ENCODE results near the gene NPR1. TPM values are rescaled to one million over a fixed set of nuclear protein-coding genes. Genes with fewer than 3 reads are reported as not detected.

NPR1 gene
- total and polyA plus RNA-seq, 2 of the 4 experiments (the other 2 are of a cell fraction): 0.02 TPM; not detected in 1

DNA sequence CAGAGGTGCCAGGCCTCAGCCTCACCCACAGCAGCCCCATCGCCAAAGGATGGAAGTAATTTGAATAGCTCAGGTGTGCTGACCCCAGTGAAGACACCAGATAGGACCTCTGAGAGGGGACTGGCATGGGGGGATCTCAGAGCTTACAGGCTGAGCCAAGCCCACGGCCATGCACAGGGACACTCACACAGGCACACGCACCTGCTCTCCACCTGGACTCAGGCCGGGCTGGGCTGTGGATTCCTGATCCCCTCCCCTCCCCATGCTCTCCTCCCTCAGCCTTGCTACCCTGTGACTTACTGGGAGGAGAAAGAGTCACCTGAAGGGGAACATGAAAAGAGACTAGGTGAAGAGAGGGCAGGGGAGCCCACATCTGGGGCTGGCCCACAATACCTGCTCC is 15.0 kb downstream of the NPR1 start:
- H4K20me1 ChIP-seq (ENCODE audit: insufficient read depth, low read length): no peaks in the 10 kb centered on the region; the same call in 1 of the 2 replicates
- no peak overlapping the region for H3K27ac ChIP-seq (ENCODE audit: insufficient read depth, low read length)
- no peak overlapping the region for H3K9ac ChIP-seq (ENCODE audit: low read depth, low read length)
- dilution Hi-C loops (cut with HindIII; ENCODE audit: low sequenced_read_pairs, unreplicated experiment) (no loop called here), in situ Hi-C loops (cut with MboI; ENCODE audit: low sequenced_read_pairs) (no loop called here), intact Hi-C loops (cut with micrococcal nuclease) (no loop called here)
- no peak overlapping the region for H2AFZ ChIP-seq (replicated peaks; ENCODE audit: low read length, poor library complexity)
- no peak overlapping the region for H3K4me3 ChIP-seq (ENCODE audit: insufficient read depth, low read depth, low read length)
- no peak overlapping the region for H3K4me2 ChIP-seq (ENCODE audit: low read depth, low read length)
- H3K4ac ChIP-seq (ENCODE audit: low read depth, low read length): no peak overlapping the region
- POLR2A ChIA-PET (ENCODE audit: unreplicated experiment): no interaction called here
- CTCF ChIA-PET: interaction anchor here (0.6 kb wide), 1 partner anchor 134 kb away, joined by 3 read pairs; no protein-coding TSS in a partner anchor
- H3K27me3 ChIP-seq (ENCODE audit: control insufficient read depth, insufficient read depth, low read length): peaks cover 18% of the 10 kb centered on the region
- peaks cover 2% of the 10 kb centered on the region for H3K4me1 ChIP-seq (ENCODE audit: control insufficient read depth, insufficient read depth, low read length)
- no peak for DNase-seq
- H2BK20ac ChIP-seq (ENCODE audit: low read depth, low read length): no peak overlapping the region
- no CpG with 5 or more reads among the region's 4 CpGs for WGBS, 2 experiments (ENCODE audit: extremely low coverage in 2 of 2, insufficient read length in 1 of 2)
- no peak overlapping the region for H2AK5ac ChIP-seq (ENCODE audit: low read depth, low read length)
- H2AK9ac ChIP-seq (replicated peaks; ENCODE audit: low read depth, low read length, poor library complexity): no peak overlapping the region
- H2BK5ac ChIP-seq (ENCODE audit: low read depth, low read length, poor library complexity, severe bottlenecking): no peak overlapping the region
- no peak overlapping the region for H4K91ac ChIP-seq (ENCODE audit: insufficient read depth, low read depth, low read length)
- TF ChIP-seq CEBPB (IDR thresholded peaks at IDR 0.05; ENCODE audit: low read depth, low read length): no peak
- TF ChIP-seq SMC3 (IDR thresholded peaks at IDR 0.05; ENCODE audit: low read depth, low read length): no peak
- no peak for TF ChIP-seq MXI1 (IDR thresholded peaks at IDR 0.05; ENCODE audit: borderline replicate concordance, low read depth, low read length)
- TF ChIP-seq NFE2L2 (IDR thresholded peaks at IDR 0.05; ENCODE audit: low read depth, low read length): no peak
- no peak for TF ChIP-seq BHLHE40 (IDR thresholded peaks at IDR 0.05; ENCODE audit: low read depth, low read length)
- no peak for TF ChIP-seq FOS (IDR thresholded peaks at IDR 0.05; ENCODE audit: low read depth, low read length)
- TF ChIP-seq, protein P1, sequence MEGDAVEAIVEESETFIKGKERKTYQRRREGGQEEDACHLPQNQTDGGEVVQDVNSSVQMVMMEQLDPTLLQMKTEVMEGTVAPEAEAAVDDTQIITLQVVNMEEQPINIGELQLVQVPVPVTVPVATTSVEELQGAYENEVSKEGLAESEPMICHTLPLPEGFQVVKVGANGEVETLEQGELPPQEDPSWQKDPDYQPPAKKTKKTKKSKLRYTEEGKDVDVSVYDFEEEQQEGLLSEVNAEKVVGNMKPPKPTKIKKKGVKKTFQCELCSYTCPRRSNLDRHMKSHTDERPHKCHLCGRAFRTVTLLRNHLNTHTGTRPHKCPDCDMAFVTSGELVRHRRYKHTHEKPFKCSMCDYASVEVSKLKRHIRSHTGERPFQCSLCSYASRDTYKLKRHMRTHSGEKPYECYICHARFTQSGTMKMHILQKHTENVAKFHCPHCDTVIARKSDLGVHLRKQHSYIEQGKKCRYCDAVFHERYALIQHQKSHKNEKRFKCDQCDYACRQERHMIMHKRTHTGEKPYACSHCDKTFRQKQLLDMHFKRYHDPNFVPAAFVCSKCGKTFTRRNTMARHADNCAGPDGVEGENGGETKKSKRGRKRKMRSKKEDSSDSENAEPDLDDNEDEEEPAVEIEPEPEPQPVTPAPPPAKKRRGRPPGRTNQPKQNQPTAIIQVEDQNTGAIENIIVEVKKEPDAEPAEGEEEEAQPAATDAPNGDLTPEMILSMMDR (conservative IDR thresholded peaks at IDR 0.05; ENCODE audit: low read depth, low read length): no peak
- TF ChIP-seq MAZ (IDR thresholded peaks at IDR 0.05; ENCODE audit: borderline replicate concordance, low read depth, low read length): no peak
- TF ChIP-seq, protein P2, sequence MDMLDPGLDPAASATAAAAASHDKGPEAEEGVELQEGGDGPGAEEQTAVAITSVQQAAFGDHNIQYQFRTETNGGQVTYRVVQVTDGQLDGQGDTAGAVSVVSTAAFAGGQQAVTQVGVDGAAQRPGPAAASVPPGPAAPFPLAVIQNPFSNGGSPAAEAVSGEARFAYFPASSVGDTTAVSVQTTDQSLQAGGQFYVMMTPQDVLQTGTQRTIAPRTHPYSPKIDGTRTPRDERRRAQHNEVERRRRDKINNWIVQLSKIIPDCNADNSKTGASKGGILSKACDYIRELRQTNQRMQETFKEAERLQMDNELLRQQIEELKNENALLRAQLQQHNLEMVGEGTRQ (IDR thresholded peaks at IDR 0.05; ENCODE audit: low read depth, low read length): no peak
- TF ChIP-seq CHD1 (IDR thresholded peaks at IDR 0.05; ENCODE audit: low read depth, low read length): no peak
- TF ChIP-seq, protein P3, sequence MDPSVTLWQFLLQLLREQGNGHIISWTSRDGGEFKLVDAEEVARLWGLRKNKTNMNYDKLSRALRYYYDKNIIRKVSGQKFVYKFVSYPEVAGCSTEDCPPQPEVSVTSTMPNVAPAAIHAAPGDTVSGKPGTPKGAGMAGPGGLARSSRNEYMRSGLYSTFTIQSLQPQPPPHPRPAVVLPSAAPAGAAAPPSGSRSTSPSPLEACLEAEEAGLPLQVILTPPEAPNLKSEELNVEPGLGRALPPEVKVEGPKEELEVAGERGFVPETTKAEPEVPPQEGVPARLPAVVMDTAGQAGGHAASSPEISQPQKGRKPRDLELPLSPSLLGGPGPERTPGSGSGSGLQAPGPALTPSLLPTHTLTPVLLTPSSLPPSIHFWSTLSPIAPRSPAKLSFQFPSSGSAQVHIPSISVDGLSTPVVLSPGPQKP (IDR thresholded peaks at IDR 0.05; ENCODE audit: borderline replicate concordance, low read depth, low read length): no peak
- TF ChIP-seq POLR2A (IDR thresholded peaks at IDR 0.05; ENCODE audit: low read depth, low read length): no peak
- no peak for TF ChIP-seq MAFK (IDR thresholded peaks at IDR 0.05; ENCODE audit: low read depth, low read length)
- TF ChIP-seq RFX5 (IDR thresholded peaks at IDR 0.05; ENCODE audit: low read depth, low read length): no peak
- TF ChIP-seq RAD21 (IDR thresholded peaks at IDR 0.05; ENCODE audit: low read length): no peak
- BruUV-seq (replicated peaks): no TSS peak
- H3K18ac ChIP-seq (ENCODE audit: low read depth, low read length): no peak overlapping the region
- H3K9me3 ChIP-seq (ENCODE audit: control insufficient read depth, insufficient read depth, low read length): no peaks in the 10 kb centered on the region
- no peak overlapping the region for H2BK15ac ChIP-seq (ENCODE audit: low read depth, low read length)
- no peak overlapping the region for H3K56ac ChIP-seq (ENCODE audit: extremely low read depth, insufficient read depth, low read length)
- H4K5ac ChIP-seq (ENCODE audit: low read depth, low read length): no peak overlapping the region
- H3K23ac ChIP-seq (ENCODE audit: low read depth, low read length): no peak overlapping the region
- no peaks in the 10 kb centered on the region for H3K79me1 ChIP-seq (ENCODE audit: low read depth in 1 of 2, low read length in 2 of 2)
- no peak for ATAC-seq (ENCODE audit: low read depth)
- H4K8ac ChIP-seq (ENCODE audit: low read depth in 2 of 2, low read length in 2 of 2): no peak overlapping the region
- no peaks in the 10 kb centered on the region for H3K36me3 ChIP-seq (ENCODE audit: control insufficient read depth, insufficient read depth, low read length)
- no peak overlapping the region for H2BK120ac ChIP-seq (ENCODE audit: low read depth, low read length)
- no peaks in the 10 kb centered on the region for H3K9me1 ChIP-seq (ENCODE audit: insufficient read depth, low read length)
- no peak overlapping the region for H3K14ac ChIP-seq (replicated peaks; ENCODE audit: low read depth, low read length)
